CD1c-positive myeloid dendritic cell (primary cell): Measurements from ENCODE around the gene PSMB11.
A peak's percentile ranks its signal among the peaks of the same experiment; 100 is the strongest.

Experiments used
- DNase-seq: peaks from one replicate; pipeline ENCODE4 v3.0.0-alpha.2; 2016; ENCODE audit errors: extremely low spot score

Gene PSMB11

DNA sequence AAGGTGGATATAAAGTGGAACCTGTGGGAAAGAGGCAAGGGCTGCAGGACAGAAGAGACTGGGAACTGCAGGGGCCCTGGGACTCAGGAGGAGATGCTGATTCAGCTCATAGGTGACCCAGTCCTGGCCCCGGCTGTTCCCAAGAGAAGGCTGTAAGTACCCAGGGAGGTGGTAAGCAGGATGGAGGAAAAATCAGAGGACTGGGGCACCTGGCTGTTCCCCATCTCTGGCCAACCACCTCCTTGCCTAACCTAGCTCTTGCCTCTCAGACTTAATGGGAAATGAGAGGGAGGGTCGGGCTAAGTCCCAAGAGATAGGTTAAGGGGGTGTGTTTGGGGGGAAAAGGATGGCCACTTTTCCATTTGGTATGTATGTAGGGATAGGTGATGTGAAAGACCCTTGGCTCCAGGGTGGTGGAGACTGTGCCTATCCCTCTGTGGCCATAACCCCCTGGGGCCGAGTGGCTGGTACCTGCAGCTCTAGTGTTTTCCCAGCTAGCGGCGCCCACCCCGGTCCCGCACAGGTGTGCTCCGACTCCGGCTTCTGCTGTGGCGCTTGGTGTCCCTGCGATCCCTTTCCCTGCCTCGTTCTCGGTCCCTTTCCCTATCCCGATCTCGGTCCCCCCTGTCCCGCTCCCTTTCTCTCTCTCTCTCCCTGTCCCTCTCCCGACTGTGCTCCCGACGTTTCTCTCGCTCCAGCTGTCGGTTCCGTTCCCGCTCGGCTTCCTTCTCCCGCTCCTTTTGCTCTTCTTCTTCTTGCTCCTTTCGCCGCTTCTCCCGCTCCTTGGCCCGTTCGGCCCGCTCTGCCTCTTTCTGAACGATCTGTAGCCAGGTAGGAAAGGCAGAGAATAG, 16.9 kb downstream of the PSMB11 start:
- no peak for DNase-seq

DNA sequence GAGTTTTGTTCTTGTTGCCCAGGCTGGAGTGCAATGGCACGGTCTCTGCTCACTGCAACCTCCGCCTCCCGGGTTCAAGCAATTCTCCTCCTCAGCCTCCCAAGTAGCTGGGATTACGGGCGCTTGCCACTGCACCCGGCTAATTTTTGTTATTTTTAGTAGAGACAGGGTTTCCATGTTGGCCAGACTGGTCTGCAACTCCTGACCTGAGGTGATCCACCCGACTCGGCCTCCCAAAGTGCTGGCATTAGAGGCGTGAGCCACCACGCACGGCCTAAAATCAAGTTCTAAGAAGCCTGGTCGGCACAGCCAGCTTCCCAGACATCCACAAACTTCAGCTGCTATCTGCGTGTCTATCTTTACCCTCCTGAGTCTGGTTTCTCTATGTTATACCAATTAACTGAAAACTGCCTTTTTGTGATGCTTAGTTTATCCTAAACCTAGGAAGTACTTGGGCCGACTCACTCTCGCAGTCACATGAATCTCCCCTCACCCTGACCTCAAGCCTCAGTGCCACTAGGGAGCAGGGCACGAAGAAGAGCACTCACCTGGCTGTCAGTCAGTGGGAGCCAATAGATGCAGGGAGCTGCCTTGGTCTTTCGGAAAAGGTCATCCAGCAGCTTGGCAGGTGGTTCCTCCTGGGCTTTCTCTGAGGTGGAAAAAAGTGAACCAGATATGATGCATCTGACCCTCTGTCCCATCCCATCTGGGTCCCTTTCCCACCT, 18.7 kb downstream of the PSMB11 start:
- no peak for DNase-seq

DNA sequence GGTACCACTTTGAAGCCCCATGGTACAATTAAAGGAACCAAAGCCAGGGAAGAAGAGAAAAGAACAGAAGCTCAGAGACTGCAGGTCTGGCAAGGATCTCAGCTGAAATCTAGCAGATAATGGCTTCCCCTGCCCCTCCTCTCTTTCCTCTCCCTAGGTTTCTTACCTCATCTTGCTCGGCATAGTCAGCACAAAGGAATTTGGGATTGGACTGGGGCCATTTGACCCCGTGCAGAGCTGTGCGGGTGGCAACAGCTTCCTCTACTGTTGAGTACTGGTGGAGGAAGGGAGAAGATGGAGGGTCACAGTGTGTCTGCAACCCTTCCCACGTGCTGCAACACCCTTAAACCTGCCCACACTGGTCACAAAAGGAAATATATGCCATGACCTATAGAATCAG, 20.0 kb downstream of the PSMB11 start:
- no peak for DNase-seq

DNA sequence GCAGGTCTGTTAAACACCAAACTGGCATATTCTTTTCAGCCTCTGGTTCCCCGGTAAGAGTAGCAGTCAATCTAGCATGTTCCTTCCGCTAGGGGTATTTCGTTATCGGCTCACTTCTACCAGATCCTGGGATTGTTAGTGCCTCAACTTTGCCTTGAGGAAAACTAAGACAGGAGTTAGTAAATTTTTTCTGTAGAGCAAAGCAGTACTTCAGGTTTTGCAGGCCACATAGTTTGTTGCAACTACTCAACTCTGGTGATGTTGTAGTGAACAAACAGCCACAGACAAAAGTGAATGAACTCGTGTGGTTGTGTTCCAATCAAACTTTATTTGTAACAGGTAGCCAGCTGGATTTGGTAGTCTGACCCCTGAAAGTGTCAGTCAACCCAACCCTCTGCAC, 21.6 kb downstream of the PSMB11 start:
- DNase-seq = no peak

DNA sequence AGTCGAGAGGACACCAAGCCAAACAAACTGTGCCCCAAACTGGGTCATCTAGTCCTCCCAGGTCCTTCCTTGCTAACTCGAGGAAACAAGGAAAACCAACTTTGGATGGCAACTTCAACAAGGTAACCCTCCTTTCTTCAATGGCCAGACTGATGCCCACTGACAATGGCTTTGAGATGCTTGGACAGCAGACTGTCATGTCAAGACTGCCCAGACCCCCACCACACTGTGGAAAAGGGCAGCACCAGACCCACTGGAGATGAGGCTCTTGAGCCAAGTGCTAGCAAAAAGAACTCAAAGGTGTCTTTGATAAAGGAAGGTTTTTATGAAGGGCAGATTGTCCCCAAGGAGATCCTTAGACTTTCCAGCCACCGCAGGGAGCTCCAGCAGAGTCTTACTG, 24.4 kb downstream of the PSMB11 start:
- DNase-seq = no peak

DNA sequence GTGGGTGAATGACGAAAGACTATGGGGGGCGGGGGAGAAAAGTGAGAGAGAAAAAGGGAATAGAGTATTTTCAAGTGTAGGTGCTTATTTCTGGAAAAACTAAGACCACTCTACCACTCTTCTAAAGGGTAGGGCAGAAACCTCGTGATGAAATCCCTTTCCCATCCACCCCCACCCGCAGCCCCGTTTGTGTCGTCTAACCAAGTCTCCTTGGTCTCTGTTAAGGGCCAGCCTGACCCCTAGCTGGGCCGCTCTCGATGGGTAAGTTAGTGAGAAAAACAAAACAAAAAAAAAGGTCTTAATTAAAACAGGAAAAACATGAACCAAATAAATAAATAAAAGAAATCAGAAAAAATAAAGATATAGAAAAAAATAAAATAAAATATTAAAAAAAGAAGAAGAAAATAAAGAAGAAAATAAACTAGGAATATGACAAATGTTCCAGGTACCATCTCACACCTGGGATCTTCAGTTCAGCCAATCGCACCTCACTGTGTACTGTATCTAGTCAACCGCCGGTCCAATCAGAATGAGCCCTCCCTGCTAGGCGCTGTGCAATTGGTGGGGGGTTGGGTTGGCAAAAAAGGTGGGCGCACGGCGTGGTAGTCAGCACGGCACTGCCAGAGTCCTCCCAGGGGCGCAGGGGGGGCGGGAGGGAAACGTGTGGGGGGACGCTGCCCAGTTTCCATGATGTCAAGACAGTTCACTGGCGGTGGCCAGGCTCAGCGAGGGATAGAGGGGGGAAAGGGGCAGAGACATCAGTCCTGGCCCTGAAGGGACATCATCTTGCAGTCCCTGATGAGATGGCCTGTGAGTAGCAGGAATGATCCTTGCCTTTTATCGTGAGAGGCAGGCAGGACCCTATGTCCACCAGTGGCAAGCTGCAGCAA, 25.1 kb downstream of the PSMB11 start:
- DNase-seq = no peak

DNA sequence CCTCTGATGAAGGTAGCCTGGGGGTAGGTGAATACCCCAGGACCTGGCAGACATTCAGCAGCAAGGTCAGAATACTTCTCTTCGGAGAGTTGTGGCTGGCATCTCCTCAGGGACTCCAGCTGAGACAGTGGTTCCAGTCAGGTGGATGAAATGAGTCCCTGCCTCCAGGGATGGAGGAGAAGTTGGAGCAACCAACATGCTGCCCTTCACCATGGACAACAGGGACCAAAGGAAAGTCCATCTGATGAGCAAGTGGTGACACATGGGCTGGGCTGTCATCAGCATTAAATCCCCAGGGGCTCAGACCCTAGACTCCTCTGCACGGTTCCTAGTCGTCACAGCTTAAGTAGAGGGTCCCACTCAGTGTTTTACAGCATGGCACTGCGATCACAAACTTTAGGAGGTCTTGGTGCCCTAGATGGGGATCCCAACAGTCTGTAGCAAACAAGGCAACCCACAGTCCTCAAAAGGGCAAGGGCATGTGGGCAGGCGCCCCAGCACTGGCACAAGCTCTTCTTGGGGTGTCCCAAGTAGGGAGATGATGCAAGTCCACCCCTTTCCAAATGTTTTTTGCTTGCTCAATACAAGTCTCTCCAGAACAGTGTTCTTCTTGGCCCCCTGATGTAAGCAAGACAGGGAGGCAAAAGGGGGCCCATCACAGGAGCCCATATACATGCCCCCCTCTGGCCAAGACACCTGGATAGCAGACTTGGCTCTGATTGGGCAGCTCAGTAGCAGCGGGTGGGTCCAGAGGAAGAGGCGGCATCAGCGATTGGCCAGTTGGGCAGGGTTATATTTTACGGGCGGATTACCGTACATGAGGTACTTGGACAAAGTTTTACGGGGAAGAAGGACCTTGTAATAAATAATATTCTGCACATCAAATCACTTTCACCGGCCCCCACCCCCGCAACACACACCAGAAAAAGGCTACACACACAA, 26.1 kb downstream of the PSMB11 start:
- DNase-seq = no peak

DNA sequence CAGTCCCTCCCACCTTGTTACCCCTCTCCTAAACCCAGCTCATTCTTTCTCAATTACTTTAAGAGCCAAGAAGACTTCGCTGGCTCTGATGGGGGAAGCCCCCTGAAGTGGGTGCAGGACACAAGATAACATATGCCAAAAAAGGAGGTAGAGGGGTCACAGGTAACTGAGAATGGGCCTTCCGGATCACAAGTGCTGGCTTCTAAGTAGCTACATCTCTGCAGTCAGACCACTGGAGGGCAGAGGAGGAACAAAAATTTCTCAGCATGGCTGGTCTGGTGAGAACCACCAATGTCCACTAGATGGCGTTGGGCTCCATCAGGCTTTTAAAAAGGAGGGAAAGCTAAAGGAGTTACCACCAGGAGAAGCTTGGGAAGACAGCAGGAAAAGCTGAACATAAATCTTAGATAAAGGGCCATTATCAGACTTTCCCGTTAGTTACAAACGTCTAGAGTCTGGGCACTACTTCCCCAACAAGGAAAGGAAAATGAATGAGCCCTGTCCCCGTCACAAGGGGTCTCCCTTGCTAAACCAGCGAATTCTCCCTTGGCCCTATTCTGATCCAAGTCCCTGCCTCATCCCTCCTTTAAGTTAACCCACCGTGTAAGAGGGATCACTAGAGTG, 26.9 kb downstream of the PSMB11 start:
- peak; percentile 90 for DNase-seq

DNA sequence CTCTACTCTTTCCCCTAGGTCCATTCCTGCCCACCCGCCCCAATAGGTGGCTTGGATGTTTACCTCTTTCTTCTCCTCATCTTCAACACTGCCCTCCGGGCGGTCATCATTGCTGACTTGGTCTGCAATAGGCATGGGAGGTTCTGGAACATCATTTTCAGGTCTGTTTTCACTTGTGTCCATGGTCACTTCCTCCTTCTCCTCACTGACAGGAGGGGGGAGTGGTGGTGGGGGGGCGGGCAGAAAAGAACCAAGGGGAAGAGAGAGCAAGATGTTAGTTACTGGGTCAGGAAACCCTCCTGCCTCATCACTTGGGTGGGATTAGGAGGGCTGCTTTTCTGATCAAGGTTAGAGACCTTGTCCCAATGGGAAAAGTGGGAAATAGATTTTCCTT, 27.4 kb downstream of the PSMB11 start:
- peak; percentile 58 for DNase-seq

DNA sequence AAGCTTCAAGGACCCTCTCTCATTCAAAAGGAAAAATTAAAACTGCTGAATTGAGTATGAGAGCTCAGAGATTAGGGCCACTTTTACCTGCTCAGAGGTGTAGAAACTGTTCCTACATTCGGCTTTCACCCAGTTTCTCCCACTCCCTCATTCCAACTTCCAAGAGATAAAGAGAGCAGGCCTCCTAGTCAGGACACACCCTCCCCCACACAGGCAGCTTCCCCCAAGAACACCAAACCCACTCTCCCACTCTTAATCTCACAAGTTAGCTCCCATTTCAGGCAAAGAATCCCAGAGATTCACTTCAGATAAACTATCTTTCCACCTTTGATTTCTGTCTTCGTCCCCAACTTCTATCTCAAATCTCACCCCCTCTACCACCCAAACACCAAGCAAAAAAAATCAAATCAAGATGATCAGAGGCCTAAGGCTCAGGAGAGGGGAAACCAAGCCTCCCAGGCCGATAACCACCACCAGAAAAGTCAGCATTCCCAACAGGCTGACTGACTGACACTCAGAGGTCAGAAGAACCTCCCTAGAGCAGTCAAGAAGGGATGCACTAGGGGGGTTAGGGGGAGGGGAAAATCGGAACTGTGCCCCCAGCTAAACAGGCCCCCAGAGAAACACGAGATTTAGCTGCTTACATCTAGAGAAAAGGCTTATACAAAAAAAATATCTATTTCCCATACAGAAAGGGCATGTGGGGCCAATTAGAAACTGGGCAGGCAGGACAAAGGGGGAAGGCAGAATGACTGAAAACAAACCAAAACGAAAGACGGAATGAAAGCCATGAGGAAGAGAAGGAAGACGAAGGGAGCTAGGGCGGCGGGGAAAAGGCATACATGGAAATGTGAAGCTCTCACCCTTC, 28.5 kb downstream of the PSMB11 start:
- DNase-seq = no peak

DNA sequence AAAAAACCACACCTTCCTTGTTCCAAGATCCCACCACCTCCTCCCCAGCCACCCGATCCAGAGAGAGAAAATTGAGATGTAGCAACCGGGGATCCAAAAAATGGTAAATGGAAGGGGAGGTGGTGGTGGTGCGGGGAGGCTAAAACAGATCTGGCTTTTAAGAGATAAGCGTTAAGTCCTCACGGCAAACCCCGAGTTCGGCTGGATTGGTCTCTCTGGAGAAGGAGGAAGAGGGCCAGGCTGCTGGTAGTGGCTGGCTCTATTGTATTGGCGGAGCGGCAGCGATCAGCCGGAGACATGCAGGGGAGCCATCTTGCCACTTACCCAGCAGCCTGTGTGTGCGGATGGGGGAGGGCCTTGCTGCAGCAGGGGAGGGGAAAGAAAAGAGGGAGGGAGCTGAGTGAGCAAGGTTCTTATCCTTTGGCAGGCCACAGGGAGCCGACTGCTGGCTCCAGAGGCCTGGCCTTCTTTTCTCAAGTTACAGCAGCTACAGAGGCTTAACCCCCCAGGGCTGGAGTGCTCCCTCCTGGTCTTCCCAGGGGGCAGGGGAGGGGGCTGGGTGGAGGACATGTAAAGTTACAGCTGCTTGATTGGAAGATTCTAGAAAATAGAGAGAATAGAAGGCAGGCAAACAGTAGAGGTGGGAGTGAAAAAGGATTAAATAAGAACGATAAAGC, 29.4 kb downstream of the PSMB11 start:
- peak; percentile 77 for DNase-seq

DNA sequence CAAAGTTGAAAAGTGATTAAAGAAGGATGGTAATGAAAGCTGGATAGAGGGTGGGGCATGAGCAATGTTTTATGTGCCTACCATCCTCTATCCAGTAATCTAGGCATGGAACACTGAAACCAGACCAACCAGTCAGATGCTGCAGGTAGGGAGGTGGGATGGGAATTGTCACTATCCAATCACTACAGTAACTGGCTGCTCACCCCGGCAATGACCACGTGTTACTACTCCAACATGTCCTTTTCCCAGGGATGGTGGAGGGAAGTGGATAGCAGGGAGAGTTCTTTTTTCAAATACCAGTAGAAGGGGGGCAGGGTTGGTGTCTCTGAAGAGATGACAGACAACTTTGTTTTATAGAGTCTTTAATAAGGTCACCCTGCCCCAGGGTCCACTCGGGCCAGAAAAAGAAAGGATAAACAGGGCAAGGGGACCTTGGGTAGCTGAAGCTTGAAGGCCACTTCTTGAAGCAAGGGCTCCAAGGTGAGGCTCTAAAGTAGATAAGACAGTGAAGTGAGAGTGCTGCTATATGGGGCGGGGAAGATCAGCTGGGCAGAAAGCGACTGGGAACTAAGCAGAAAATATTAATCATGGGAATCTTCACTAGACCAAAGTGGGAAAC, 30.0 kb downstream of the PSMB11 start:
- no peak for DNase-seq

DNA sequence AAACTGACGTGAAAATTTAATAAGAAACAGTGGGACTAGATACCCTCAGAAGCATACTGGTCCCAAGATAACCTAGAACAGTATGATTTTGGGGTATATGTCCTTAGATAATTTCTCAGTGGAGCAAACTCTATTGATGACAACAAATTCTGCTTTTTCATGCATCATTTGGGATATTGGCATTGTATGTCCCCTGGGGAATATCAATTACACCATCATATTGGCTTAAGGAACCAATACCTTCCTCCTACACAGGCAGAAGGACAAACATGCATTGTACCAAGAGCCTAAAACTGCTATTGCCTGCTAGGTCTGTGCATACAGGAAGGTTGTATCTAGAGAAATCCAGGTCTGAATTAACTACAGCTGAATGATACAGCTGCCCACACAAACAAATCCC, 32.9 kb downstream of the PSMB11 start:
- DNase-seq = no peak

DNA sequence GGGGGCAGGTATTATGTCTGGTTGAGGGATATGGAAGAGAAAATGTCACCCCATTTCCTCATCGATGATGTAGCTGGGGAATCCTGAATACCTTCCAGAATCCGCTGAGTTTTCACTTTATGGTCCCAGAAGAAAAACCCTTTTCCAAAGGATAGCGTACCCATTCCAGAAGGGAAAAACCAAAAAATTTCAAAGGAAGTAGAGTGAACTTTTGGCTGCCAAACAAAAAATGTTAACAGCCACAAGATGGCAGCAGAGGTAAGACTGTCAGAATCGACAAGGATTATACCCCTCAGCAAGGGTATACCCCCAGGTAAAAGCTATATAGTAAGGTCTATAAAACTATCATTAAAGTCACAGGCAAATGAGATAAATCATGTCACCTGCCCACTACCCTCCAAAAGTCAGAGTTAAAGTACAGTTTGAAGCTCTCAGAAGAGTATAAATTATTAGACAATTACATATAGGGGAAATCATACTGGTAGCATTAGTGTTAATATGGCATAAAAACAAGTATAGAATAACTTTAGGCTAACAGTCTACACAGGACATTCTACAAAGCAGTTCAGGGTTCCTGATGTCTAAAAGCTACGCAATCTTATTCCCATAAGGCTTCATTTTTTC, 34.9 kb downstream of the PSMB11 start:
- DNase-seq = peak; percentile 58

DNA sequence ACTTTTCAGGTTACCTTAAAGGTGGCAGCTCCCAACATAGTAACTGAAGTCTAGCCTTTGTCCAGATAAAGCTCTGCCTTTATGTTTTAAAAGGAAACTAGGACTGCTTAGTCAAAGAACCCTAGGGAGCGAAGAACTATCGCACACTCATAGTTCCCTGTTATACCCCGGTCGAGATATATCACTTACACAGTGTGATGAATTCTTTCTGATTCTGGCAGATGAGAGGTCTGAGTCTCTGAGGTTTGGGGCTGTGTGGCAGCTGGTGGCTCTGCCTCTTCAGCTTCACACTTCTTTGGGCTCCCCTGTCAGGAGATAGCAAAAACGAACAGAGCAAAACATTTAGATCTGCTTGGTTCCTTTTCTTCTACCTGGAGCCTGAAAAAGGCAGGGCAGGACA, 36.0 kb downstream of the PSMB11 start:
- DNase-seq = no peak

DNA sequence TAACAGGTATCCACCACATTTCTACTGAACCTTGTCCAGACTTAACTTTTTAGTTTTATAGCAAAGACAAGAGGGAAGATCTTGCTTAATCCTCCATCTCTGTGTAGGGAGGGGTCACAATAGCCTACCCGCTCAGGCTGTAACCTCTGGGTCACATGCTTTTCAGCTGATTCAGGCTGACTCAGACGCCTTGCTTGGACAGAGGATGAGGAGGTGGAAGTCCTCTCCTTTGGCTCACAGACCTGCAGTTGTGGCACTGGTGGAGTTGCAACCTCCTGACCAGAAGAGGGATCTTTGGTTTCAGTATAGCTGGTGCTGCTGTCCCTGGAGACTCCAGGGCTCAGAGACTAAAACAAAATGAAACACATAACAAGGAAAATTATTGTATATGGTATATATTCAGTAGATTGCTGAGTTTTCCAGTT, 36.7 kb downstream of the PSMB11 start:
- DNase-seq = peak; percentile 92

DNA sequence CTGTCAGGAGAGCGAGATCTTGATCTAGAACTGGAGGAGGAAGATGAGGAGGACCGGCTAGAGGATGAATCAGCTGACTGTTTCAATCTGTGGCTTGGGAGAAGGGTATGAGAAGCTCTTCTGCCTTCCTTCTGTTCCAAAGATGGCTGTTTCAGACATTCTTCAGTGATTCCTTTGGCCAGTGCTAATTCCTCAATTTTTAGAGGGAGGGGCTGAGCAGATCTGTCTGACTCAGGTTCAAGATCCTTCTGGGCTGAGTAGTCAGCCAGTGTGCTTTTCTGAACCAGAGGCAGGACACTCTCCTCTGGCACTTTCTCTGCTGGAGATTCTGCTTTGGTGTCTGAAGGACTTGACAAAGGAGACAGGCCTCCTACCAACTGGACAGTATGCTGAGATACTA, 37.7 kb downstream of the PSMB11 start:
- DNase-seq = peak; percentile 58

DNA sequence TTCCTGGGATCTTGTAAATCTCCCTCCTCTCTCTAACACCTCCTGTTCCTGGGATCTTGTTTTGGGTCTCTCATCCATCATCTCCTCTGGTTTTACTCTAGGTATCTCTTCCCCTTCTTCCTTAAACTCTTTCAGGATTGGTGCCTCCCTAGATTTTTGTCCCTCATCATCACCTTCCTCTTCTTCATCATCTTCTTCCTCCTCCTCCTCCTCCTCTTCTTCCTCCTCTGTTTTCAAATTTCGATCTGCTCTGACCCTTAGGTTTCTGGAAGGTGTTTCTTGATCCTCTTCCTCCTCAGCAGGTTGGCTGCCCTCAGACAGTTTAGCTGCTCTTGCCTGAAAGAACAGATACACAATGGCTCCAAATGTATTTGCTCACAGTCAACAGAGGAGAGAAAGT, 38.5 kb downstream of the PSMB11 start:
- DNase-seq = no peak
